ENCODE measurements around the gene EDC4.

The EDC4 gene

DNA sequence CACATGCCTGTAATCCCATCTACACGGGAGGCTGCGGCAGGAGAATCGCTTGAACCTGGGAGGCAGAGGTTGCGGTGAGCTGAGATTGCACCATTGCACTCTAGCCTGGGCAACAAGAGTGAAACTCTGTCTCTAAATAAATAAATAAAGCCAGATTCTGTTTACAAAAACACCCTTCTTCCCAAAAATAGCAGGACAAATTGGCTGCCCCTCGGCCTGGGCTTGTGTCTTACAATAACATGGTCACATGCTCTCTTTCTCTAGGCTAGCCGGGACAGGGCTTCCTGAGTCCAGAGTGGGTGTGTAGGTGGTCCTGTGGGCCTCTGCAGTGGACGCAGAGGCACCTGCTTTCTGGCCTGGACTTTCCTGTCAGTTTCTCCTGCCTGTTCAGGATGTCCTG is 3.2 kb upstream of the EDC4 start:
- no peak overlapping the region for H3K4me3 ChIP-seq (ENCODE audit: low read length in 2 of 2)
- H3K9ac ChIP-seq (ENCODE audit: low read depth, low read length, poor library complexity), result no peak overlapping the region
- H3K4me2 ChIP-seq (ENCODE audit: insufficient read depth, low read length, poor library complexity, severe bottlenecking), result no peak overlapping the region
- no CpG with 5 or more reads among the region's 7 CpGs for WGBS, 2 donors (ENCODE audit: extremely low coverage in 2 of 2, insufficient read length in 2 of 2, insufficient replicate concordance in 1 of 2)
- H4K91ac ChIP-seq (ENCODE audit: low read depth, low read length, poor library complexity), result no peak overlapping the region
- H2BK12ac ChIP-seq (ENCODE audit: low read length), result no peak overlapping the region
- H3K18ac ChIP-seq (ENCODE audit: low read length), result no peak overlapping the region
- no peak overlapping the region for H3K23ac ChIP-seq (ENCODE audit: low read depth, low read length, poor library complexity)
- no peak overlapping the region for H2BK120ac ChIP-seq (ENCODE audit: low read depth, low read length)
- peaks cover 8 to 10% of the 10 kb centered on the region in 2 donors for H3K4me1 ChIP-seq (ENCODE audit: control insufficient read depth in 2 of 2, insufficient read depth in 1 of 2, low read depth in 1 of 2, low read length in 2 of 2)
- peaks cover 8% of the 10 kb centered on the region for H3K79me1 ChIP-seq (ENCODE audit: low read depth, low read length)
- no peak overlapping the region for H2BK15ac ChIP-seq (ENCODE audit: low read length)
- no peak overlapping the region for H3K14ac ChIP-seq (ENCODE audit: low read length)
- no peak overlapping the region for H3K4ac ChIP-seq (ENCODE audit: low read length)
- no peak overlapping the region for H2BK5ac ChIP-seq (ENCODE audit: low read length)
- no peaks in the 10 kb centered on the region for H3K27me3 ChIP-seq (ENCODE audit: control insufficient read depth in 3 of 3, insufficient read depth in 3 of 3, low read depth in 1 of 3, low read length in 3 of 3)
- H2AFZ ChIP-seq (ENCODE audit: low read length), result no peak overlapping the region
- no peak for DNase-seq (ENCODE audit: low spot score)
- peaks cover 32 to 80% of the 10 kb centered on the region in 2 donors for H3K36me3 ChIP-seq (replicated peaks in 1 of 2; ENCODE audit: control insufficient read depth in 2 of 2, insufficient read depth in 2 of 2, low read length in 2 of 2)
- no peak overlapping the region for H4K8ac ChIP-seq (ENCODE audit: low read depth, low read length)
- H3K27ac ChIP-seq (replicated peaks; ENCODE audit: low read length), result no peak overlapping the region
- no peak overlapping the region for H2AK5ac ChIP-seq (ENCODE audit: low read depth, low read length)
- no peaks in the 10 kb centered on the region for H3K9me3 ChIP-seq (replicated peaks in 1 of 2; ENCODE audit: control insufficient read depth in 2 of 2, insufficient read depth in 1 of 2, low read depth in 1 of 2, low read length in 2 of 2)

DNA sequence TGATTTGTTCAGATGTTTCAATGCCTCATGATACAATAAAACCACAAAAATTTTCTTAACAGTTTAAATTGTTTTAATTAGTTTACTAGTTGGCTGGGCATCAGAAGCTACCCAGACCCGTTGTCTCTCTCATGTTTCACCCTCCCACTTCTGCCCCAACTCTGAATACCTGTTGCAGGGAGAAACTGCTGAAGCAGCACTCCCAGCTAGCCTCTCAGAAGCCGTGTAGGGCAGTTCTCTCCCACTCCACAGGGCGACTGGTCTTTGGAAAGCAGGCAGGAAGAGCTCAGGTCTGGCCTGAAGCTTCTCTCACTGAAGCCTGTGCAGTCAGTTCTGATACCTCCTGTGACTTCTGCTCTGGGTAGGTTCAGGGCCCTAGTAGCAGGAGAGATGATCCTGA is 1.6 kb upstream of the EDC4 start:
- no peak overlapping the region for H3K27ac ChIP-seq (replicated peaks; ENCODE audit: low read length)
- no peak overlapping the region for H3K23ac ChIP-seq (ENCODE audit: low read depth, low read length, poor library complexity)
- no peak for DNase-seq (ENCODE audit: low spot score)
- peaks cover 8% of the 10 kb centered on the region for H3K79me1 ChIP-seq (ENCODE audit: low read depth, low read length)
- no peak overlapping the region for H2AFZ ChIP-seq (ENCODE audit: low read length)
- H3K36me3 ChIP-seq (replicated peaks in 1 of 2; ENCODE audit: control insufficient read depth in 2 of 2, insufficient read depth in 2 of 2, low read length in 2 of 2), result peaks cover 29 to 77% of the 10 kb centered on the region in 2 donors
- H3K4me3 ChIP-seq (ENCODE audit: low read length in 2 of 2), result no peak overlapping the region
- no peak overlapping the region for H3K14ac ChIP-seq (ENCODE audit: low read length)
- H4K91ac ChIP-seq (ENCODE audit: low read depth, low read length, poor library complexity), result no peak overlapping the region
- H2BK120ac ChIP-seq (ENCODE audit: low read depth, low read length), result no peak overlapping the region
- H4K8ac ChIP-seq (ENCODE audit: low read depth, low read length), result no peak overlapping the region
- no peaks in the 10 kb centered on the region for H3K9me3 ChIP-seq (replicated peaks in 1 of 2; ENCODE audit: control insufficient read depth in 2 of 2, insufficient read depth in 1 of 2, low read depth in 1 of 2, low read length in 2 of 2)
- H3K4me1 ChIP-seq (ENCODE audit: control insufficient read depth in 2 of 2, insufficient read depth in 1 of 2, low read depth in 1 of 2, low read length in 2 of 2), result peaks cover 8 to 10% of the 10 kb centered on the region in 2 donors
- no peak overlapping the region for H3K9ac ChIP-seq (ENCODE audit: low read depth, low read length, poor library complexity)
- no CpG with 5 or more reads among the region's 3 CpGs for WGBS, 2 donors (ENCODE audit: extremely low coverage in 2 of 2, insufficient read length in 2 of 2, insufficient replicate concordance in 1 of 2)
- H3K4ac ChIP-seq (ENCODE audit: low read length), result no peak overlapping the region
- H2BK15ac ChIP-seq (ENCODE audit: low read length), result no peak overlapping the region
- no peaks in the 10 kb centered on the region for H3K27me3 ChIP-seq (ENCODE audit: control insufficient read depth in 3 of 3, insufficient read depth in 3 of 3, low read depth in 1 of 3, low read length in 3 of 3)
- no peak overlapping the region for H3K4me2 ChIP-seq (ENCODE audit: insufficient read depth, low read length, poor library complexity, severe bottlenecking)
- H2BK5ac ChIP-seq (ENCODE audit: low read length), result no peak overlapping the region
- no peak overlapping the region for H2AK5ac ChIP-seq (ENCODE audit: low read depth, low read length)
- H3K18ac ChIP-seq (ENCODE audit: low read length), result no peak overlapping the region
- no peak overlapping the region for H2BK12ac ChIP-seq (ENCODE audit: low read length)

DNA sequence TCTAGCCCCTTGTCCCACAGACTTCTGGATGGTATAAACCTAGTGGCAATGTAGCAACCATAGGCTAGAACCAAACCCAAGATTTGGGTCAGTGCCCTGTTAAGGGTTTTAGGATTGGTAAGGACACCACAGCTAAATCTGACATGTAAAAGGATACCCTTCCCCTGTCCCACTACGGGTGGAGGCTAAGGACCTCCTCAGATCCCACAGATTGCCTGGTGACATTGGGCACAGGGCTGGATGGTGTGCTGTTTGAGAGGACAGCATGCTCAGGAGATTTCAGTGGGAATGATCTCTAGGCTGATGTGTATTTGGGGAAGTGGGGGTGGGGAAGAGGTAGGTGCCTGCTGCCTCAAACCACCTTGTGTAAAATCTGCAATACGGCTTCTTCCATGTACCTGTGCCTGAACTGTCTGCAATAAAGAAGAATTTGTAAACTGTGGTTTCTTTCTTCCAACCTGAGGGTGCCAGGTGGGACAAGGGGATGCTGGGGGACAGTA is 671 bp upstream of the EDC4 start:
- H3K4me2 ChIP-seq (ENCODE audit: insufficient read depth, low read length, poor library complexity, severe bottlenecking), result no peak overlapping the region
- H2BK12ac ChIP-seq (ENCODE audit: low read length), result no peak overlapping the region
- no CpG with 5 or more reads among the region's 2 CpGs for WGBS, 2 donors (ENCODE audit: extremely low coverage in 2 of 2, insufficient read length in 2 of 2, insufficient replicate concordance in 1 of 2)
- peaks cover 11% of the 10 kb centered on the region for H3K79me1 ChIP-seq (ENCODE audit: low read depth, low read length)
- no peak overlapping the region for H3K23ac ChIP-seq (ENCODE audit: low read depth, low read length, poor library complexity)
- no peak overlapping the region for H3K18ac ChIP-seq (ENCODE audit: low read length)
- H2AK5ac ChIP-seq (ENCODE audit: low read depth, low read length), result no peak overlapping the region
- H3K14ac ChIP-seq (ENCODE audit: low read length), result no peak overlapping the region
- no peak overlapping the region for H2BK15ac ChIP-seq (ENCODE audit: low read length)
- peak overlapping the region; percentile 83 for H2AFZ ChIP-seq (ENCODE audit: low read length)
- H3K27me3 ChIP-seq (ENCODE audit: control insufficient read depth in 3 of 3, insufficient read depth in 3 of 3, low read depth in 1 of 3, low read length in 3 of 3), result no peaks in the 10 kb centered on the region
- DNase-seq (ENCODE audit: low spot score), result no peak
- H3K9me3 ChIP-seq (replicated peaks in 1 of 2; ENCODE audit: control insufficient read depth in 2 of 2, insufficient read depth in 1 of 2, low read depth in 1 of 2, low read length in 2 of 2), result no peaks in the 10 kb centered on the region
- no peak overlapping the region for H2BK5ac ChIP-seq (ENCODE audit: low read length)
- H3K36me3 ChIP-seq (replicated peaks in 1 of 2; ENCODE audit: control insufficient read depth in 2 of 2, insufficient read depth in 2 of 2, low read length in 2 of 2), result peaks cover 36 to 77% of the 10 kb centered on the region in 2 donors
- no peak overlapping the region for H3K9ac ChIP-seq (ENCODE audit: low read depth, low read length, poor library complexity)
- no peak overlapping the region for H2BK120ac ChIP-seq (ENCODE audit: low read depth, low read length)
- no peak overlapping the region for H3K27ac ChIP-seq (replicated peaks; ENCODE audit: low read length)
- H4K91ac ChIP-seq (ENCODE audit: low read depth, low read length, poor library complexity), result no peak overlapping the region
- H3K4ac ChIP-seq (ENCODE audit: low read length), result no peak overlapping the region
- H4K8ac ChIP-seq (ENCODE audit: low read depth, low read length), result no peak overlapping the region
- H3K4me3 ChIP-seq (ENCODE audit: low read length in 2 of 2), result no peak overlapping the region
- H3K4me1 ChIP-seq (ENCODE audit: control insufficient read depth in 2 of 2, insufficient read depth in 1 of 2, low read depth in 1 of 2, low read length in 2 of 2), result peaks cover 8 to 10% of the 10 kb centered on the region in 2 donors

DNA sequence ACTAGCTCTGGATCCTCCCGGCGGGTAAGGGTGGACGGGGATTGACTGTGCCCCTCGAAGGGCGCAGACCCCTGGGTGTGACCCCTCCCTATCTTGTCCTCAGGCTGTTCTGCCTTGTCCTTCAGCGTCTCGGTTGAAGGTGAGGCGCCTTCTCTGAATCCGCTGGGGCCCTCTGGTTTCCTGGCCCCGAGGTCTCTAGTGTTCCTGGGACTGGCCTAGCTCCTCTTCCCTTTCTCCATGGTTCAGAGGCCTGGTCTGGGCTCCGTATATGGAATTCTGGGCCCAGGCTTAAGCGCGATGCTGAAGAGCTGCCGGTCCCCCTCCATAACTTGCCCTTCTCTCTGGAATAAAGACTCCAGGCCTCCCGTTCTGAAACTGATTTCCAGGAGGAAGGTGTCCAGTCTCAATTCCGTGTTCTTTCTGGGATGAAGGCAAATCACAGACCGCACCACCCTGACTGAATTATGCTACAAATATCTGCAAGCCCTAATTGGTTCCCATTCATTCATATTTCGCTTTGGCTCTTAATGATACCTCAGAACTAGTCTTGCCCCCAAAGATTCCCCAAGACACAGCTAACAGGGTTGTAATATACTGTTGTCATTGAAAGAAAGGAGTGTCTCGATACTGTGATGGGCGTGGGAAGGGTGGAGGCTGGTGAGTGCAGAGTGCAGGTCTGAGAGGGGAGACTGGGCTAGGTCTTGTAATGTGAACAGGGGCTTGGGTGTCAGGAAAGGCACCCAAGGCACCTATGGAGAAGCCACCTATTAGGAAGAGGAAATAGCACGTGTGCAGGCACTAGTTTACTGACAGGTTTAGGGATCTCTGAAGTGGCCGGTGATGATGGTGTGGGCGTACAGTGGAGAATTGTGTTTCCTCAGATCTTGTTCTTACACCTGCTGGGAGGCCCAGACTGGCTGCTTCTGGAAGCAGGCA is 851 bp downstream of the EDC4 start:
- H3K36me3 ChIP-seq (replicated peaks in 1 of 2; ENCODE audit: control insufficient read depth in 2 of 2, insufficient read depth in 2 of 2, low read length in 2 of 2), result peaks cover 40 to 77% of the 10 kb centered on the region in 2 donors
- no peak overlapping the region for H4K8ac ChIP-seq (ENCODE audit: low read depth, low read length)
- H2BK15ac ChIP-seq (ENCODE audit: low read length), result no peak overlapping the region
- H4K91ac ChIP-seq (ENCODE audit: low read depth, low read length, poor library complexity), result peak overlapping the region; percentile 5
- peak overlapping the region; percentile 94 for H3K18ac ChIP-seq (ENCODE audit: low read length)
- H3K4ac ChIP-seq (ENCODE audit: low read length), result peak overlapping the region; percentile 56
- H2BK120ac ChIP-seq (ENCODE audit: low read depth, low read length), result no peak overlapping the region
- no peaks in the 10 kb centered on the region for H3K9me3 ChIP-seq (replicated peaks in 1 of 2; ENCODE audit: control insufficient read depth in 2 of 2, insufficient read depth in 1 of 2, low read depth in 1 of 2, low read length in 2 of 2)
- peak overlapping the region; percentile 95 for H3K9ac ChIP-seq (ENCODE audit: low read depth, low read length, poor library complexity)
- H3K27ac ChIP-seq (replicated peaks; ENCODE audit: low read length), result no peak overlapping the region
- H2BK12ac ChIP-seq (ENCODE audit: low read length), result no peak overlapping the region
- DNase-seq (ENCODE audit: low spot score), result no peak
- peak overlapping the region; percentile 77 to 91 for H3K4me3 ChIP-seq (ENCODE audit: low read length in 2 of 2)
- H3K27me3 ChIP-seq (ENCODE audit: control insufficient read depth in 3 of 3, insufficient read depth in 3 of 3, low read depth in 1 of 3, low read length in 3 of 3), result no peaks in the 10 kb centered on the region
- H3K4me2 ChIP-seq (ENCODE audit: insufficient read depth, low read length, poor library complexity, severe bottlenecking), result peak overlapping the region; percentile 83
- peaks cover 8 to 10% of the 10 kb centered on the region in 2 donors for H3K4me1 ChIP-seq (ENCODE audit: control insufficient read depth in 2 of 2, insufficient read depth in 1 of 2, low read depth in 1 of 2, low read length in 2 of 2)
- peak overlapping the region; percentile 99 for H3K23ac ChIP-seq (ENCODE audit: low read depth, low read length, poor library complexity)
- H2AK5ac ChIP-seq (ENCODE audit: low read depth, low read length), result peak overlapping the region; percentile 47
- H2BK5ac ChIP-seq (ENCODE audit: low read length), result peak overlapping the region; percentile 83
- H3K14ac ChIP-seq (ENCODE audit: low read length), result peak overlapping the region; percentile 12
- peaks cover 8% of the 10 kb centered on the region for H3K79me1 ChIP-seq (ENCODE audit: low read depth, low read length)
- no CpG with 5 or more reads among the region's 23 CpGs for WGBS, 2 donors (ENCODE audit: extremely low coverage in 2 of 2, insufficient read length in 2 of 2, insufficient replicate concordance in 1 of 2)
- peak overlapping the region; percentile 83 for H2AFZ ChIP-seq (ENCODE audit: low read length)
